GM23248 (cell line): ENCODE measurements around the gene NCOA5. TPM values are rescaled to one million over a fixed set of nuclear protein-coding genes. Genes with fewer than 3 reads are reported as not detected.
A peak's percentile ranks its signal among the peaks of the same experiment; 100 is the strongest.

Experiments used
- DNase-seq: peaks from one replicate; pipeline ENCODE4 v3.0.0-alpha.2; 2015
- H2AFZ ChIP-seq: fragments of 200-600 bp; sonication (generic); 2 replicates; pipeline ENCODE4 v1.6.1; 2016; ENCODE audit warnings: antibody characterized with exemption
- H3F3A ChIP-seq: fragments of 200-600 bp; sonication (generic); 2 replicates; pipeline ENCODE4 v1.6.1; 2016; ENCODE audit warnings: mild to moderate bottlenecking, antibody characterized with exemption, mixed run types; ENCODE audit not compliant: insufficient read depth
- H3K27ac ChIP-seq: fragments of 200-600 bp; sonication (generic); 2 replicates; pipeline ENCODE4 v1.5.1; 2016; ENCODE audit warnings: mild to moderate bottlenecking
- H3K27me3 ChIP-seq: fragments of 200-600 bp; sonication (generic); replicated peaks from 2 replicates; pipeline ENCODE4 v1.6.1; 2016; ENCODE audit warnings: mild to moderate bottlenecking; ENCODE audit not compliant: insufficient read depth
- H3K36me3 ChIP-seq: fragments of 200-600 bp; sonication (generic); 2 replicates; pipeline ENCODE4 v1.6.1; 2016; ENCODE audit warnings: low read depth, mild to moderate bottlenecking
- H3K4me1 ChIP-seq: fragments of 200-600 bp; sonication (generic); 2 replicates; pipeline ENCODE4 v1.6.1; 2016; ENCODE audit warnings: mild to moderate bottlenecking; ENCODE audit not compliant: insufficient read depth
- H3K4me2 ChIP-seq: fragments of 200-600 bp; sonication (generic); one replicate; pipeline ENCODE4 v1.6.1; 2016; ENCODE audit warnings: mild to moderate bottlenecking; ENCODE audit not compliant: unreplicated experiment
- H3K4me3 ChIP-seq: fragments of 200-600 bp; sonication (generic); 2 replicates; pipeline ENCODE4 v1.5.1; 2016; ENCODE audit warnings: mild to moderate bottlenecking
- H3K79me2 ChIP-seq: fragments of 200-600 bp; sonication (generic); 2 replicates; pipeline ENCODE4 v1.6.1; 2016; ENCODE audit warnings: mild to moderate bottlenecking; ENCODE audit not compliant: insufficient read depth
- H3K9ac ChIP-seq: fragments of 200-600 bp; sonication (generic); 2 replicates; pipeline ENCODE4 v1.6.1; 2016; ENCODE audit warnings: mild to moderate bottlenecking
- H3K9me2 ChIP-seq: fragments of 200-600 bp; sonication (generic); 2 replicates; pipeline ENCODE4 v1.6.1; 2016; ENCODE audit warnings: mixed run types, mild to moderate bottlenecking, moderate library complexity; ENCODE audit not compliant: insufficient read depth
- H3K9me3 ChIP-seq: fragments of 200-600 bp; sonication (generic); one replicate; pipeline ENCODE4 v1.6.1; 2017; ENCODE audit warnings: low read depth
- H4K20me1 ChIP-seq: fragments of 200-600 bp; sonication (generic); 2 replicates; pipeline ENCODE4 v1.6.0; 2016; ENCODE audit not compliant: insufficient read depth
- EZH2 ChIP-seq: fragments of 200-600 bp; sonication (generic); IDR thresholded peaks from 2 replicates; pipeline ENCODE4 v1.6.1; 2018; ENCODE audit warnings: antibody characterized with exemption, mild to moderate bottlenecking; ENCODE audit not compliant: insufficient read depth, poor library complexity, severe bottlenecking
- EZH2phosphoT487 ChIP-seq: fragments of 200-600 bp; sonication (generic); IDR thresholded peaks from 2 replicates; pipeline ENCODE4 v1.6.1; 2018; ENCODE audit warnings: antibody characterized with exemption, moderate library complexity, mild to moderate bottlenecking, low read depth; ENCODE audit not compliant: insufficient read depth
- WGBS, 2 experiments: methylation state at CpG; one replicate each; pipeline ENCODE4 v1.1.6; 2015 to 2017; ENCODE audit warnings: low lambda C conversion rate in 2 of 2, low coverage in 1 of 2; ENCODE audit errors: missing lambda C conversion rate in 2 of 2; 5-methylcytosine and 5-hydroxymethylcytosine counted together
- in situ Hi-C: fragments of 300-500 bp; cut with MboI; formaldehyde crosslinking; loops from 2 replicates; pipeline ENCODE4 v1.15.0; 2020
- polyA plus RNA-seq: library from polyadenylated mRNA; unstranded; fragments of >200 nt; fragmentation: Nextera tagmentation; extraction: Ambion mirVana; gene quantifications from 2 replicates; pipeline ENCODE4 v1.2.1, GENCODE V29; 2016
- total RNA-seq: library from RNA; depleted of rRNA; stranded (reverse); fragments of >200 nt; shearing (Covaris generic); gene quantifications from 2 replicates; pipeline ENCODE4 v1.2.3, GENCODE V29; 2014

The NCOA5 gene
- total and polyA plus RNA-seq, 2 experiments from 2014 or later, result 15.3 to 20.4 TPM

- TF ChIP-seq EZH2, result no peak
- TF ChIP-seq EZH2phosphoT487, result no peak
- 36 to 37% methylated on average over 12 to 13 of the region's 15 CpGs for WGBS, 2 experiments
- in situ Hi-C loops, result no loop called here
Observed at GRCh38 chr20:46118481-46119020, 28.8 kb upstream of the NCOA5 start.

GRCh38 chr20:46117704-46118467 is 28.1 kb upstream of the NCOA5 start, which contains the start of gene CD40:
CD40 (plus strand) TSS chr20:46118314; CDS start chr20:46118344, 30 bp downstream.
- Histone ChIP-seq H3F3A (no peaks in the 10 kb centered on the region), H3K4me1 (peaks cover 6% of the 10 kb centered on the region; the same call in 1 of the 2 replicates), H3K79me2 (no peaks in the 10 kb centered on the region), H3K27ac (no peak within 1 kb of the TSS), H3K9me2 (no peaks in the 10 kb centered on the region), H3K4me3 (peak within 1 kb of the TSS; percentile 72), H2AFZ (peak within 1 kb of the TSS; percentile 86), H3K4me2 (peak within 1 kb of the TSS; percentile 78), H3K9ac (peak within 1 kb of the TSS; percentile 38; the same call in 1 of the 2 replicates), H3K27me3 (peaks cover 14% of the 10 kb centered on the region), H3K9me3 (no peaks in the 10 kb centered on the region), H3K36me3 (no peaks in the 10 kb centered on the region), H4K20me1 (no peaks in the 10 kb centered on the region)
- peak; percentile 82 for DNase-seq
- no peak for TF ChIP-seq EZH2
- TF ChIP-seq EZH2phosphoT487, result no peak
- 4 to 5% methylated on average over 38 to 40 of the region's 40 CpGs for WGBS, 2 experiments
- in situ Hi-C loops, result no loop called here

More at GRCh38 chr20:46118481-46119020, 28.8 kb upstream of the NCOA5 start:
- H3K27ac ChIP-seq, result no peak overlapping the region
- peak overlapping the region; percentile 86 for H2AFZ ChIP-seq
- H3F3A ChIP-seq, result no peaks in the 10 kb centered on the region
- peak overlapping the region; percentile 72 for H3K4me3 ChIP-seq
- peaks cover 14% of the 10 kb centered on the region for H3K27me3 ChIP-seq
- no peak for DNase-seq
- H3K36me3 ChIP-seq, result no peaks in the 10 kb centered on the region
- 0 out of 2 replicates have a peak overlapping the region, but pooled peaks have one; percentile 38 for H3K9ac ChIP-seq
- no peaks in the 10 kb centered on the region for H4K20me1 ChIP-seq
- no peaks in the 10 kb centered on the region for H3K9me3 ChIP-seq
- H3K9me2 ChIP-seq, result no peaks in the 10 kb centered on the region
- peaks cover 6% of the 10 kb centered on the region; the same call in 1 of the 2 replicates for H3K4me1 ChIP-seq
- H3K79me2 ChIP-seq, result no peaks in the 10 kb centered on the region
- no peak overlapping the region for H3K4me2 ChIP-seq

- Histone ChIP-seq H4K20me1 (no peaks in the 10 kb centered on the region), H3K79me2 (no peaks in the 10 kb centered on the region), H3K27me3 (peaks cover 24% of the 10 kb centered on the region), H3K36me3 (no peaks in the 10 kb centered on the region), H3K27ac (no peak overlapping the region), H3K9me3 (no peaks in the 10 kb centered on the region), H3K4me1 (peaks cover 6% of the 10 kb centered on the region; the same call in 1 of the 2 replicates), H3K9ac (no peak overlapping the region), H2AFZ (no peak overlapping the region), H3K4me3 (no peak overlapping the region), H3K4me2 (no peak overlapping the region), H3K9me2 (no peaks in the 10 kb centered on the region), H3F3A (no peaks in the 10 kb centered on the region)
- TF ChIP-seq EZH2 (no peak), EZH2phosphoT487 (no peak)
- no peak for DNase-seq
- 59 to 72% methylated on average over 2 of the region's 2 CpGs for WGBS, 2 experiments
- in situ Hi-C loops, result no loop called here
Observed at GRCh38 chr20:46114449-46114848, 24.7 kb upstream of the NCOA5 start.

- no peaks in the 10 kb centered on the region for H3K9me2 ChIP-seq
Observed at GRCh38 chr20:46113113-46113470, 23.3 kb upstream of the NCOA5 start.

More at GRCh38 chr20:46113113-46113470, 23.3 kb upstream of the NCOA5 start:
- H2AFZ ChIP-seq, result no peak overlapping the region
- H3K9ac ChIP-seq, result no peak overlapping the region
- no peaks in the 10 kb centered on the region for H3F3A ChIP-seq
- no peak for DNase-seq
- H3K9me3 ChIP-seq, result no peaks in the 10 kb centered on the region
- H3K79me2 ChIP-seq, result no peaks in the 10 kb centered on the region
- peaks cover 30% of the 10 kb centered on the region for H3K27me3 ChIP-seq
- no peaks in the 10 kb centered on the region for H3K36me3 ChIP-seq
- H3K4me3 ChIP-seq, result no peak overlapping the region
- H4K20me1 ChIP-seq, result no peaks in the 10 kb centered on the region
- H3K4me2 ChIP-seq, result no peak overlapping the region
- 37 to 46% methylated on average over 3 of the region's 3 CpGs for WGBS, 2 experiments
- H3K27ac ChIP-seq, result no peak overlapping the region
- peaks cover 6% of the 10 kb centered on the region; the same call in 1 of the 2 replicates for H3K4me1 ChIP-seq
- TF ChIP-seq EZH2phosphoT487, result no peak
- no peak for TF ChIP-seq EZH2
- in situ Hi-C loops, result no loop called here
